ENCODE data around the gene EIF6. TPM values are rescaled to one million over a fixed set of nuclear protein-coding genes. Genes with fewer than 3 reads are reported as not detected.

The EIF6 gene
- total and polyA plus RNA-seq, 2 donors (not counting 3 experiments of a cell fraction or from before 2014, with no cell fraction given), result 153 to 286 TPM

DNA sequence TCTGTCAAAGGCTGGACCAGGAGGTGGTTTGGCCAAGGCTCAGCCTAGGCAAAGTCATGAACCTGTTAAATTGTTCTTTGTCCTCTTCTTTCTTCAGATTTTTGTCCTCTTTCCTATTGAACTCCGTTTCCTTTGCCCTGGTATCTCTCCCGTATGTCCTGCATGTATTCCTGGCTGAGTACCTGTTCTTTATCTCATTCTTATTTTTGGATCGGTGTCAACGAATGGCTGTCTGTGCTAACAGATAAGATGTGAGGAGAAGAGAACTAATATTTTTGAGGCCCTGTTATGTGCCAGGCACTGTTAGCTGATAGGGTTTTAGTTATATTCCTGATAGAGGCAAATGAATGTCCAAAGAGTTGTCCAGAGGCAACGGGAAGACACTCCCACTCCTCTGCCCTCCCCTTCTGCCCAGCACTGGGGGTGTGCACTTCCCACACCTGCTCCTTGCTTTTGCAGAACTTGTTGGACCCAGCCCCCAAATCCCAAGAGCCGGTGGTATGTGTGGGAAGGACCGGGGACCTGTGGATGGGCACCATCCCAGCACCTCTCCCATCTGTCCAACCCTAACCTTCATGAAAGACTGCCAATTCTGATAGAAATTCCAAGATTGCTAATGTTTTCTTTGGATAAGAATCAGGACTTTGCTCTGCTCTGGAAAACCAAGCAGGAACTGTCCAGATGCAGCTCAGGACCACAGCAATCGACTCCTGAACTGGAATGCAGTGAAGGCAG lies 27.2 kb downstream of the EIF6 start:
- no peak overlapping the region for H3K4me2 ChIP-seq (ENCODE audit: insufficient read depth, low read length)
- H3K79me2 ChIP-seq (ENCODE audit: control insufficient read depth, insufficient read depth, low read length), result no peaks in the 10 kb centered on the region
- no peaks in the 10 kb centered on the region for H3K9me1 ChIP-seq (replicated peaks; ENCODE audit: control insufficient read depth, extremely low read depth, insufficient read depth, low read length)
- H3K9me3 ChIP-seq (replicated peaks; ENCODE audit: control insufficient read depth, insufficient read depth, low read length), result no peaks in the 10 kb centered on the region
- H3K27ac ChIP-seq (ENCODE audit: insufficient read depth, low read depth, low read length), result no peak overlapping the region
- dilution Hi-C loops (cut with MboI; ENCODE audit: extremely low pct_ligation_motif_present, low sequenced_read_pairs) (loop anchor here (25.0 kb wide), 1 partner anchor 420 kb away; the partner anchor contains the start of gene NCOA6), intact Hi-C loops (cut with micrococcal nuclease) (no loop called here)
- ChIA-PET POLR2A (no interaction called here), CTCF (interaction anchor here (0.7 to 1.8 kb wide), 7 partner anchors 9 to 161 kb away, joined by 3 to 11 read pairs (median 5); no protein-coding TSS in a partner anchor)
- no peaks in the 10 kb centered on the region for H3K36me3 ChIP-seq (ENCODE audit: control insufficient read depth in 2 of 2, extremely low read depth in 1 of 2, insufficient read depth in 2 of 2, low read length in 2 of 2)
- peaks cover 9% of the 10 kb centered on the region for H3K4me1 ChIP-seq (ENCODE audit: control insufficient read depth, extremely low read depth, insufficient read depth, low read length)
- BruUV-seq (replicated peaks), result no TSS peak
- DNase-seq (ENCODE audit: low read depth, low spot score), result peak; percentile 63
- FAIRE-seq, result peak; percentile 85
- no peak overlapping the region for H3K9ac ChIP-seq (replicated peaks; ENCODE audit: extremely low read depth, insufficient read depth, low read length)
- H4K20me1 ChIP-seq (replicated peaks; ENCODE audit: control insufficient read depth, extremely low read depth, insufficient read depth, low read length), result no peaks in the 10 kb centered on the region
- H2AFZ ChIP-seq (ENCODE audit: low read depth, low read length), result no peak overlapping the region
- H3K4me3 ChIP-seq (replicated peaks in 1 of 3; ENCODE audit: insufficient read depth in 1 of 3, low read depth in 1 of 3, low read length in 3 of 3), result no peak overlapping the region
- peaks cover 0 to 2% of the 10 kb centered on the region in 2 experiments for H3K27me3 ChIP-seq (ENCODE audit: control insufficient read depth in 2 of 2, insufficient read depth in 2 of 2, low read length in 2 of 2)
- TF ChIP-seq GATA2 (IDR thresholded peaks at IDR 0.05; ENCODE audit: insufficient read depth, insufficient read length, low read depth, low read length) (peak; percentile 76), MYC (IDR thresholded peaks at IDR 0.05; ENCODE audit: low read depth, low read length) (no peak)

DNA sequence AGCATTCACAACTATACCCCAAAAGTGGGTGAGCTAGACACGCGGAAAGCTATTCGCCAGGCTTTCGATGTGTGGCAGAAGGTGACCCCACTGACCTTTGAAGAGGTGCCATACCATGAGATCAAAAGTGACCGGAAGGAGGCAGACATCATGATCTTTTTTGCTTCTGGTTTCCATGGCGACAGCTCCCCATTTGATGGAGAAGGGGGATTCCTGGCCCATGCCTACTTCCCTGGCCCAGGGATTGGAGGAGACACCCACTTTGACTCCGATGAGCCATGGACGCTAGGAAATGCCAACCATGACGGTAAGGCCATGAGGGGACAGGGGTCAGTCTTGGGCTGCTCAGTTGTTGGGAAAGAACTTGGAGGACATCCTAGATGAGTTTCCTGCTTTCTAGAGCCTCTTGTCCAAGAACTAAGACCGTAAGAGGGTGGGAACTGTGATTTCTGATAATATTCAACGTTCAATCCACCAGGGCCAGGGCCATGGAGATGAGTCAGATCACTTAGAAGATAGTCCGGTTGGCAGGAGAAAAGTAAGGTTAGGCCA lies 30.0 kb downstream of the EIF6 start:
- H4K20me1 ChIP-seq (replicated peaks; ENCODE audit: control insufficient read depth, extremely low read depth, insufficient read depth, low read length), result no peaks in the 10 kb centered on the region
- H3K27me3 ChIP-seq (ENCODE audit: control insufficient read depth in 2 of 2, insufficient read depth in 2 of 2, low read length in 2 of 2), result peaks cover 0 to 2% of the 10 kb centered on the region in 2 experiments
- BruUV-seq (replicated peaks), result no TSS peak
- H3K4me3 ChIP-seq (replicated peaks in 1 of 3; ENCODE audit: insufficient read depth in 1 of 3, low read depth in 1 of 3, low read length in 3 of 3), result no peak overlapping the region
- ChIA-PET POLR2A (no interaction called here), CTCF (interaction anchor here (1.5 kb wide), 1 partner anchor 158 kb away, joined by 5 read pairs; no protein-coding TSS in a partner anchor)
- no peak overlapping the region for H3K27ac ChIP-seq (ENCODE audit: insufficient read depth, low read depth, low read length)
- no peak overlapping the region for H3K9ac ChIP-seq (replicated peaks; ENCODE audit: extremely low read depth, insufficient read depth, low read length)
- peaks cover 9% of the 10 kb centered on the region for H3K4me1 ChIP-seq (ENCODE audit: control insufficient read depth, extremely low read depth, insufficient read depth, low read length)
- DNase-seq (ENCODE audit: low read depth, low spot score), result no peak
- H3K9me3 ChIP-seq (replicated peaks; ENCODE audit: control insufficient read depth, insufficient read depth, low read length), result no peaks in the 10 kb centered on the region
- intact Hi-C loops (cut with micrococcal nuclease) (no loop called here), dilution Hi-C loops (cut with MboI; ENCODE audit: extremely low pct_ligation_motif_present, low sequenced_read_pairs) (loop anchor here (25.0 kb wide), 1 partner anchor 417 kb away; the partner anchor contains the start of gene NCOA6)
- H2AFZ ChIP-seq (ENCODE audit: low read depth, low read length), result no peak overlapping the region
- no peak for TF ChIP-seq MYC (IDR thresholded peaks at IDR 0.05; ENCODE audit: low read depth, low read length)
- TF ChIP-seq FOS (IDR thresholded peaks at IDR 0.05; ENCODE audit: borderline replicate concordance, insufficient read depth, low read length), result no peak
- H3K79me2 ChIP-seq (ENCODE audit: control insufficient read depth, insufficient read depth, low read length), result no peaks in the 10 kb centered on the region
- no peak for FAIRE-seq
- H3K4me2 ChIP-seq (ENCODE audit: insufficient read depth, low read length), result no peak overlapping the region
- no peaks in the 10 kb centered on the region for H3K36me3 ChIP-seq (ENCODE audit: control insufficient read depth in 2 of 2, extremely low read depth in 1 of 2, insufficient read depth in 2 of 2, low read length in 2 of 2)
- H3K9me1 ChIP-seq (replicated peaks; ENCODE audit: control insufficient read depth, extremely low read depth, insufficient read depth, low read length), result no peaks in the 10 kb centered on the region

Measured in endothelial cell of umbilical vein (primary cell).